Measurements from ENCODE around the gene HEXIM2.

The HEXIM2 gene, protein sequence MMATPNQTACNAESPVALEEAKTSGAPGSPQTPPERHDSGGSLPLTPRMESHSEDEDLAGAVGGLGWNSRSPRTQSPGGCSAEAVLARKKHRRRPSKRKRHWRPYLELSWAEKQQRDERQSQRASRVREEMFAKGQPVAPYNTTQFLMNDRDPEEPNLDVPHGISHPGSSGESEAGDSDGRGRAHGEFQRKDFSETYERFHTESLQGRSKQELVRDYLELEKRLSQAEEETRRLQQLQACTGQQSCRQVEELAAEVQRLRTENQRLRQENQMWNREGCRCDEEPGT

GRCh38 chr17:45161288-45162024, at the start of gene HEXIM2:
TSS of gene HEXIM2 (plus strand) at chr17:45161875. CDS start at chr17:45162794, 919 bp downstream.
- peak within 1 kb of the TSS; percentile 98 for H3K27ac Mint-ChIP-seq

DNA sequence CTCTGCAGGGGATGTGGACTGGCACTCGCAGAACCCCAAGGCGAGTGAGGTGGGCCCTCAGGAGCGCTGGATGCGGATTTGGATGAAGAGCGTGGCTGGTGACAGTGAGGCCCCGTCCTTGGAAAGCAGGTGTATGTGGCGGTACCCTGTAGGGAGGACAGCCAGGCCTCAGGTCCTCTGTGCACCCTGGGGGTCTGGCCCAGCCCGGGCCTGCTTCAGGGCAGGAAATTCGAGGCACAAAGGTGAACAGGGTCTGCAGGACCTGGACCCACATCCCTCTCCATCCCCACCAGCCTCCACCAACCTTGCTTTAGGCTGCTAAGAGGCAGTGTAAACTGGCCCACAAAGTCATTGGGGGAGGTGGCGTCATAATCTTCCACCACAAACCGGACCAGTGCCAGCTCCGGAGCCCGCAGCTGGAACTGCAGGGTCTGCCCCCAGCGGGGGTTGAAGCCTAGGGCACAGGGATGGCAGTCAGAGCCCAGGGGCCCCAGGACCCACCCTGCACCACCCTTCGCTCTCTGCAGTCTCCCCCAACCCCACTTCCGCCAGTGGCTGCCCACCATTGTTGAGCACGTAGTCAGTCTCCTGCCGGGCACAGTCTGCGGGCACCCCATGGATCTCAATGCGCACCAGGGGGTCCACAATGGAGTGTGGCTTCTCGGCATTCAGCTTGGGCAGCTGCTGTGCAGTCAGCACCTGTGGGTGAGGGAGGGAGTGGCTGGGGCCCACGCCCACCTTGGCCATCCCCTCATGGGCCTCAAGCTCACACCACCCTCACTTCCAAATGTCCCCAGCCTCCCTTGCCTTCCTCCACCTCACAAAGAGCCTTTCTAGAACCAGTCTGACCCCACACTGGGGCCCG, 48.9 kb upstream of the HEXIM2 start:
- Mint-ChIP-seq H3K9me3 (no peaks in the 10 kb centered on the region), H3K27ac (no peak overlapping the region), H3K4me1 (peaks cover 5% of the 10 kb centered on the region), H3K4me3 (no peak overlapping the region), H3K36me3 (peaks cover 17% of the 10 kb centered on the region)
- ATAC-seq: no peak
- no peak for DNase-seq (ENCODE audit: low spot score in 2 of 2)

More at GRCh38 chr17:45161288-45162024, at the start of gene HEXIM2:
- peak within 1 kb of the TSS; percentile 89 for H3K4me3 Mint-ChIP-seq
- peaks cover 28% of the 10 kb centered on the region for H3K36me3 Mint-ChIP-seq
- no peaks in the 10 kb centered on the region for H3K9me3 Mint-ChIP-seq
- peaks cover 48% of the 10 kb centered on the region for H3K4me1 Mint-ChIP-seq
- ATAC-seq: peak; percentile 97
- peak; percentile 88 to 98 for DNase-seq (ENCODE audit: low spot score in 2 of 2)

DNA sequence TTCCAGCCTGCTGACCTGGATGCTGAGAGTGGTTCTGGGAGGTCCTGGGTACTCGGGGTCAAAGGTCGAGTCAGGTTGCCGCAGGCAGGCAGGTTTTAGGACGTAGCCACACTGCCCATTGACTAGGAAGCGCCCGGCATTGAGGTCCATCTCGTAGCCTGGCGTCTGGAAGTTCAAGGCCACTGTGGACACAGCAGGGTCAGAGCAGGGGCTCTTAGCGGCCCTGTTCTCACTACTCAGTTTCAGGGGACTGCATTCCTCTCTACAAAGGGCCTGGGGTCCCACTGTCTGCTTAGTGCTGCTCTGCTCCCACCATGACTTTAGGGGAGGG, 48.3 kb upstream of the HEXIM2 start:
- Mint-ChIP-seq H3K36me3 (peaks cover 12% of the 10 kb centered on the region), H3K9me3 (no peaks in the 10 kb centered on the region), H3K4me3 (no peak overlapping the region), H3K4me1 (peaks cover under 1% of the 10 kb centered on the region), H3K27ac (no peak overlapping the region)
- no peak for ATAC-seq
- no peak for DNase-seq (ENCODE audit: low spot score in 2 of 2)

DNA sequence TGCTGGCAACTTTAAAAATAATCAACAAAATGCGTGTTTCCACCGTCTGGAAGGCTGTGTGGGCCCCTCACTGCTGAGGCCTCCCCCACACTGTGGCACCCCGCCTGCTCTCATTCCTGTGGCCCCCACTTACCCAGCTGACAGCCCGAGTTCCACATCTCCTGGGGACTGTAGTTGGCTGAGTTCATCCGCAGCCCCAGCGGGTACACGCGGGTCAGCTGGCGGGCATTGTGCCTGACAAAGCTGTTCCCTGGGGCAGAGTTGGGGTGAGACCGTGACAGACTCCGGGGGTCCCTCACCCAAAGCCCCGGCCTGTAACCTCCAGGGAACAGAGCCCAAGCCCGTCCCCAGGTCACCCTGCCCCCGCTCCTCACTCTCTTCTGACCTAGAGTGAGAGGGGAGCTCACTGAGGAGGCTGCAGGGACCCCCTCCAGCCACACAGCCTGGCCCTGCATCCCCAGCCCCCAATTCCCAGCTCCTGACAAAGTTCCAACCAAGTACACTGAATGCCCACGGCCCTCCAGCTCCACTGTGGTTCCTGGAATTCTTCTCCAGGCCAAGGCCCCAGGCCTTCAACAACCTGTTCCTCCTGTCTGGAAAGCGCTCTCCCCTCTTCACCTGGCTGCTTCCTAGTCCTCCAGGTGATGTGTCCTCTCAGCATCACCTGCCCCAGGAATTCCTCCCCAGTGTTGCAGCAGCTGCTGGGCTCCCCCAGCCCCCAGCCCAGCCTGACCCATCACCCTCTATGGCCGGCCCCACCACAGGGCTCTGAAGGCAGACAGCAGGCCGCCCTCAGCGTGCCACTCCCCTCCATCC, 47.4 kb upstream of the HEXIM2 start:
- Mint-ChIP-seq H3K9me3 (no peaks in the 10 kb centered on the region), H3K4me1 (no peaks in the 10 kb centered on the region), H3K36me3 (peaks cover 4% of the 10 kb centered on the region), H3K4me3 (no peak overlapping the region), H3K27ac (no peak overlapping the region)
- ATAC-seq (no peak), DNase-seq (ENCODE audit: low spot score in 2 of 2) (no peak)

GRCh38 chr17:45115015-45115625, 46.6 kb upstream of the HEXIM2 start:
- ATAC-seq (no peak), DNase-seq (ENCODE audit: low spot score in 2 of 2) (no peak)
- Mint-ChIP-seq H3K27ac (no peak overlapping the region), H3K9me3 (no peaks in the 10 kb centered on the region), H3K4me1 (no peaks in the 10 kb centered on the region), H3K4me3 (no peak overlapping the region), H3K36me3 (no peaks in the 10 kb centered on the region)

DNA sequence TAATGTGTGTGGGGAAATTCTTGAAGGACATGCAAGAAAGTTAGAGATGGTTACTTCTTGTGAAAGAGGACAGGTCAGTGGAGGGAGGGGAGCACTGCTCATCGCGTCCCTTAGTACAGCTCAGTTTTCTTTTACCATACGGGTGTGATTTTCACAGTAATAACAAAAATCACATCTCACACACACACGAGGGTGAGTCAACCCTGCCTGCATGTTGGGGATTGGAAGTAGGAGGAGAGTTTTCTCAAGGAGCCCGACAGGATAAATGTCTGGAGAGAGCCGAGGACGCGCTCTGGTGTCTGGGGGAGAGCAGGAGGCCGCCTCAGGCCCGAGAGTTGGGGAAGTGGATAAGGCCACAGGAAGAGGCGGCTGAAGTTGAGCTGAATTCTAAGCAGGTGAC, 45.8 kb upstream of the HEXIM2 start:
- Mint-ChIP-seq H3K4me1 (no peaks in the 10 kb centered on the region), H3K36me3 (no peaks in the 10 kb centered on the region), H3K4me3 (no peak overlapping the region), H3K27ac (peak overlapping the region; percentile 14), H3K9me3 (no peaks in the 10 kb centered on the region)
- DNase-seq (ENCODE audit: low spot score in 2 of 2) (no peak), ATAC-seq (no peak)

GRCh38 chr17:45116434-45117016, 45.1 kb upstream of the HEXIM2 start:
- no peaks in the 10 kb centered on the region for H3K4me1 Mint-ChIP-seq
- ATAC-seq (no peak), DNase-seq (ENCODE audit: low spot score in 2 of 2) (no peak)
- no peaks in the 10 kb centered on the region for H3K9me3 Mint-ChIP-seq
- no peaks in the 10 kb centered on the region for H3K36me3 Mint-ChIP-seq
- H3K27ac Mint-ChIP-seq: no peak overlapping the region
- no peak overlapping the region for H3K4me3 Mint-ChIP-seq

- Mint-ChIP-seq H3K9me3 (no peaks in the 10 kb centered on the region), H3K36me3 (no peaks in the 10 kb centered on the region), H3K4me3 (no peak overlapping the region), H3K27ac (no peak overlapping the region), H3K4me1 (no peaks in the 10 kb centered on the region)
- no peak for ATAC-seq
- no peak for DNase-seq (ENCODE audit: low spot score in 2 of 2)
These were observed 44.3 kb upstream of the HEXIM2 start for GRCh38 chr17:45117334-45117733.

DNA sequence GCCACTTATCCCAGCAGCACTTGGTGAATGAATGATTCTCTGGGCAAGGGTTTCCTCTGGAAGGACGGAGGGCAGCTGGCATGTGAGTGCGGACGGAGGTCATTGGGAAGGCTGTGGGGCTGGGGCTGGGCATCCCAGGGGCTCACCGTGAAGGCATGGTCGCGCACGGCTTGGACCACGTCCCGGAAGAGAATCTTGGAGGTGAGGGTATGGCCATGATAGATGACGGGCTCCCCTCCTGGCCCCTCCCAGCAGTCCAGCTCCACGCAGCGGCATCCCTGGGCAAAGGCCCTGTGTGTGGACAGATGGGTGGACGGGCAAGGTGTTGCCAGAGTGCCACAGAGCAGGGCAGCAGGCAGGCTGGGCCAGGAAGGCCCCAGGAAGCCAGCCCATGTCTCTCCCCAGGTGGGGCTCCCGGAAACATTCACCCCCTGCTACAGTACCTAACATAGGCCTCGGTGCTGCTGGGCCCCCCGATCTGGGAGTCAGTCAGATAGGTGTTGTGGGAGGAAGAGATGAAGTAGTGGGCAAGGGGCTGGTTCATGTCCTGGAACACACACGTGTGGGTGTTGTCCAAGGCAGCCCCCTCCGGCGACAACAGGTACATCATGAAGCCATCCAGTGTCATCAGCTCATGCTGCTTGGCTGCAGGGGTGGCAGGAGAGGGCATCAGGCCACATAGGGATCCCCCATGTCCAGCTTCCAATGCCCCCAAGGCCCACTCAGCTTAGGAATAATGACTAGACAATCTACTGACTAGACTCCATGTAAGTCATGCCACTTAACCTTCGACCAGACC, 43.6 kb upstream of the HEXIM2 start:
- no peak overlapping the region for H3K4me3 Mint-ChIP-seq
- H3K9me3 Mint-ChIP-seq: no peaks in the 10 kb centered on the region
- H3K36me3 Mint-ChIP-seq: no peaks in the 10 kb centered on the region
- no peak for ATAC-seq
- no peak for DNase-seq (ENCODE audit: low spot score in 2 of 2)
- H3K27ac Mint-ChIP-seq: no peak overlapping the region
- H3K4me1 Mint-ChIP-seq: no peaks in the 10 kb centered on the region

DNA sequence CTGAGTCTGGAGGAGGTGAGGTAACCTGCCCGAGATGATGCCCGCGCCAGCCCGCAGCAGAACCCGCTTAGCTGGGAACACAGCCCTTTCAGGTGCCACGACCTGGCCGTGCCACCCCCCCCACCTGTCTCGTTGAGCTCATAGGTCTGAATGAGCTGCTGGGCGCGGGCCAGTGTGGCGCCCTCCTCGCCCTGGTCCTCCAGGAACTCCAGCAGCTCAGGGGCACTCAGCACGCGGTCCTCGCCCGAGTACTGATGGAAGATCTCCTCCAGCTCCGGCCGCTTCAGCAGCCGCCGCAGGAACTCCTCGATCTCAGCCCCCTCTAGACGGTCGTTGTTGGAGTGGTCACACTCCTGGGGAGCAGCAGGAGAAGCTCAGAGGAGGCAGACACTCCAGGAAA, 43.0 kb upstream of the HEXIM2 start:
- no peak overlapping the region for H3K4me3 Mint-ChIP-seq
- H3K4me1 Mint-ChIP-seq: no peaks in the 10 kb centered on the region
- ATAC-seq: no peak
- H3K27ac Mint-ChIP-seq: no peak overlapping the region
- DNase-seq (ENCODE audit: low spot score in 2 of 2): no peak
- no peaks in the 10 kb centered on the region for H3K36me3 Mint-ChIP-seq
- no peaks in the 10 kb centered on the region for H3K9me3 Mint-ChIP-seq

DNA sequence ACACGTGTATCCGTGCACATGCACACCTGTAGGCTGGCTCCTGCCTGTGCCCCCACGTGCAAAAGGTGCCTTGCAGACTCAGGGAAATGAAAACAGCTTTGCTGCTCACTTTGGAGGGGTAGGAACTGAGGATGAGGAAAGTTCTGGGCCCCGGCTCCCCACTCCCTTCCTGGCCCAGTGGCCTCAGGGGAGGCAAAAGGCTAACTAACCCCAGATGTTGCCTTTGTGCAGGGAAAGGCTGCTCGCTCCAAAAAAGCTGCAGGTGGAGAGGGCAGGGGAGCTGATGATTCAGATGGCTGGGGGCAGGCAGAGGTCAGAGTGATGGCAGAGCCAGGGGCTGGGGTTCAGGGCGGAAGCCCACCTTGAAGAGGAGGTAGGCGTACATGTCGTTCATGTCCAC, 41.7 kb upstream of the HEXIM2 start:
- Mint-ChIP-seq H3K4me3 (no peak overlapping the region), H3K4me1 (peaks cover 6% of the 10 kb centered on the region), H3K9me3 (no peaks in the 10 kb centered on the region), H3K27ac (no peak overlapping the region), H3K36me3 (no peaks in the 10 kb centered on the region)
- ATAC-seq: no peak
- no peak for DNase-seq (ENCODE audit: low spot score in 2 of 2)

GRCh38 chr17:45120558-45120957, 41.1 kb upstream of the HEXIM2 start:
- H3K9me3 Mint-ChIP-seq: no peaks in the 10 kb centered on the region
- H3K4me1 Mint-ChIP-seq: peaks cover 6% of the 10 kb centered on the region
- DNase-seq (ENCODE audit: low spot score in 2 of 2) (no peak), ATAC-seq (no peak)
- H3K27ac Mint-ChIP-seq: no peak overlapping the region
- no peak overlapping the region for H3K4me3 Mint-ChIP-seq
- H3K36me3 Mint-ChIP-seq: no peaks in the 10 kb centered on the region

DNA sequence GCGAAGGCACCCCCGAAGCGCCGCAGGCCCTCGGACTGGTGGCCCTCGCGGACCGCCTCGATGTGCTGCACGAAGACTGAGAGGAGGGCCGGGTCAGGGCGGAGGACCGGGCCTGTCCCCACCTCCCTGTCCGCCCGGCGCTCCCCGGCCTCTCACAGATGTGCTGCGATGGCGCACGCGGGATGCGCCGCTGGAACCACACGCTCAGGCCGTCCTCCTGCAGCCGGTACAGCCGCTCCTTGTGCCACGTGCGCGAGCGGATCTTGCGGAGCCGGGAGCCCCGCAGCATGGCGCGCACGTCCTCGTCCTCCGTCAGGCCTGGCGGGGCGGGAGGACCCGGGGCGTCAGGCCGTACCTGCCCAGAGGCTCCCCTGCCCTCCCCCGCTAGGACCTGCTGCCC, 40.6 kb upstream of the HEXIM2 start:
- no peak overlapping the region for H3K27ac Mint-ChIP-seq
- no peak for DNase-seq (ENCODE audit: low spot score in 2 of 2)
- no peaks in the 10 kb centered on the region for H3K9me3 Mint-ChIP-seq
- no peak overlapping the region for H3K4me3 Mint-ChIP-seq
- peaks cover 6% of the 10 kb centered on the region for H3K4me1 Mint-ChIP-seq
- no peaks in the 10 kb centered on the region for H3K36me3 Mint-ChIP-seq
- ATAC-seq: no peak

All from stimulated activated effector memory CD8-positive, alpha-beta T cell treated with anti-CD3 and anti-CD28 coated beads, Interleukin-12 subunit alpha, Interleukin-12 subunit beta, amount 100 ng/mL, for 72 hours (primary cell).